SU-DHL-6 (cell line): ENCODE results near the gene MTFMT.
A peak's percentile ranks its signal among the peaks of the same experiment; 100 is the strongest.

Experiments
- H2AFZ ChIP-seq: fragments of 200-600 bp; sonication (generic); 2 replicates; pipeline ENCODE4 v1.6.1; 2014; ENCODE audit warnings: low read depth, mild to moderate bottlenecking, moderate library complexity, mixed read lengths, antibody characterized with exemption, low read length; ENCODE audit not compliant: severe bottlenecking
- H3F3A ChIP-seq: fragments of 200-600 bp; shearing (Covaris generic); 2 replicates; pipeline ENCODE4 v1.6.0; 2016; ENCODE audit warnings: antibody characterized with exemption, mild to moderate bottlenecking; ENCODE audit not compliant: insufficient read depth
- H3K27ac ChIP-seq: fragments of 200-600 bp; sonication (generic); 2 replicates; pipeline ENCODE4 v1.5.1; 2016; ENCODE audit warnings: low read depth, mild to moderate bottlenecking, low read length, moderate library complexity, mixed read lengths
- H3K27me3 ChIP-seq: fragments of 200-600 bp; sonication (generic), shearing (Covaris generic); 2 replicates; pipeline ENCODE4 v1.6.0; 2014; ENCODE audit warnings: mild to moderate bottlenecking, low read length
- H3K36me3 ChIP-seq: fragments of 200-600 bp; sonication (generic); 2 replicates; pipeline ENCODE4 v1.6.1; 2014; ENCODE audit warnings: mild to moderate bottlenecking, low read length, mixed read lengths
- H3K4me2 ChIP-seq: fragments of 300-600, 200-600 bp; shearing (Covaris generic), sonication (generic); 2 replicates; pipeline ENCODE4 v1.6.0; 2014; ENCODE audit warnings: low read length, low read depth, mild to moderate bottlenecking; ENCODE audit not compliant: poor library complexity, severe bottlenecking
- H3K4me3 ChIP-seq: fragments of 200-600 bp; sonication (generic); 2 replicates; pipeline ENCODE4 v1.5.1; 2014; ENCODE audit warnings: antibody characterized with exemption, low read length, mild to moderate bottlenecking, mixed read lengths; ENCODE audit not compliant: insufficient read depth, poor library complexity, severe bottlenecking
- H3K79me2 ChIP-seq: fragments of 200-600 bp; sonication (generic); 2 replicates; pipeline ENCODE4 v1.6.1; 2014; ENCODE audit warnings: mild to moderate bottlenecking, low read length, moderate library complexity; ENCODE audit not compliant: insufficient read depth
- H3K9ac ChIP-seq: fragments of 200-600 bp; sonication (generic); 2 replicates; pipeline ENCODE4 v1.7.0; 2014; ENCODE audit warnings: mild to moderate bottlenecking, low read length
- H3K9me2 ChIP-seq: fragments of 200-600 bp; sonication (generic); replicated peaks from 2 replicates; pipeline ENCODE4 v1.6.1; 2014; ENCODE audit warnings: low read length; ENCODE audit not compliant: insufficient read depth
- H3K9me3 ChIP-seq: fragments of 200-600 bp; sonication (generic); 2 replicates; pipeline ENCODE4 v1.6.1; 2014; ENCODE audit warnings: low read length, mixed read lengths; ENCODE audit not compliant: insufficient read depth
- H4K20me1 ChIP-seq: fragments of 200-600 bp; sonication (generic); 2 replicates; pipeline ENCODE4 v1.6.1; 2014; ENCODE audit warnings: low read depth, mild to moderate bottlenecking, antibody characterized with exemption, low read length, moderate library complexity, mixed read lengths
- CTCF ChIP-seq: fragments of 200-600 bp; sonication (generic); IDR thresholded peaks from one replicate; pipeline ENCODE4 v1.5.1; 2017; ENCODE audit warnings: antibody characterized with exemption, mild to moderate bottlenecking, low read length, moderate library complexity; ENCODE audit not compliant: insufficient read depth, poor library complexity, severe bottlenecking
- EZH2phosphoT487 ChIP-seq: fragments of 200-600 bp; sonication (generic), shearing (Covaris generic); conservative IDR thresholded peaks from 2 replicates; pipeline ENCODE4 v1.6.1; 2018; ENCODE audit warnings: mild to moderate bottlenecking, antibody characterized with exemption, low read length, moderate library complexity, mixed read lengths

MTFMT gene

DNA sequence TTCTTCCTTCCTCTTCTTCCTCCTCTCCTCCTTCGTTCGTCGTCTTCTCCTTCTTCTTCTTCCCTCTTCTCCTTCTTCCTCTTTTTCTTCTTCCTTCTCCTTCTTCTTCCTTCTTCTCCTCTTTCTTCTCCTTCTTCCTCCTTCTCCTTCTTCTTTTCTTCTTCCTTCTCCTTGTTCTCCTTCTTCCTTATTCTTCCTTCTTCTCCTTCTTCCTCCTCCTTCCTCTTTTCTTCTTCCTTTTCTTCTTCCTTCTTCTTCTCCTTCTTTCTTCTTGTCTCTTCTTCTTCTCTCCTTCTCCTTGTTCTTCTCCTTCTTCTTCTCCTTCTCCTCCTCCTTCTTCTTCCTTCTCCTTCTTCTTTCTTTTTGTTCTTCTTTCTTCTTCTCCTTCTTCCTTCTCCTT is 75.0 kb downstream of the MTFMT start:
- TF ChIP-seq CTCF (no peak), EZH2phosphoT487 (no peak)
- H3K27me3 ChIP-seq, result no peaks in the 10 kb centered on the region
- no peaks in the 10 kb centered on the region for H3K79me2 ChIP-seq
- H3K9me3 ChIP-seq, result no peaks in the 10 kb centered on the region
- H3K27ac ChIP-seq, result no peak overlapping the region
- H3F3A ChIP-seq, result peaks cover 30% of the 10 kb centered on the region
- H3K4me2 ChIP-seq, result no peak overlapping the region
- no peaks in the 10 kb centered on the region for H4K20me1 ChIP-seq
- H3K4me3 ChIP-seq, result no peak overlapping the region
- no peak overlapping the region for H2AFZ ChIP-seq
- H3K9me2 ChIP-seq, result no peaks in the 10 kb centered on the region
- peaks cover 11% of the 10 kb centered on the region for H3K36me3 ChIP-seq
- H3K9ac ChIP-seq, result no peak overlapping the region

- Histone ChIP-seq H3K9ac (no peak overlapping the region), H2AFZ (no peak overlapping the region), H3K4me2 (no peak overlapping the region), H3F3A (peaks cover 34% of the 10 kb centered on the region), H3K79me2 (no peaks in the 10 kb centered on the region), H3K4me3 (no peak overlapping the region), H3K9me2 (no peaks in the 10 kb centered on the region), H3K27ac (peak overlapping the region; percentile 44; the same call in 1 of the 2 replicates), H3K36me3 (peaks cover 4% of the 10 kb centered on the region; the same call in 1 of the 2 replicates), H4K20me1 (no peaks in the 10 kb centered on the region), H3K9me3 (no peaks in the 10 kb centered on the region), H3K27me3 (no peaks in the 10 kb centered on the region)
- TF ChIP-seq CTCF, result no peak
Observed at GRCh38 chr15:64951777-64952418, 77.5 kb downstream of the MTFMT start.
